HG02571 (cell line): ENCODE results near the gene FOXRED2.
A peak's percentile ranks its signal among the peaks of the same experiment; 100 is the strongest.
"Not testable (repeated sequence)": the region's sequence is repeated elsewhere in the genome, so short reads cannot be mapped to it uniquely, and the experiment has no call there.

ENCODE experiments used
- ATAC-seq: cut with Tn5 transposase; IDR thresholded peaks from one replicate; pipeline ENCODE4 v1.9.1; 2021; ENCODE audit warnings: mild to moderate bottlenecking, moderate library complexity; ENCODE audit not compliant: unreplicated experiment

FOXRED2 gene

DNA sequence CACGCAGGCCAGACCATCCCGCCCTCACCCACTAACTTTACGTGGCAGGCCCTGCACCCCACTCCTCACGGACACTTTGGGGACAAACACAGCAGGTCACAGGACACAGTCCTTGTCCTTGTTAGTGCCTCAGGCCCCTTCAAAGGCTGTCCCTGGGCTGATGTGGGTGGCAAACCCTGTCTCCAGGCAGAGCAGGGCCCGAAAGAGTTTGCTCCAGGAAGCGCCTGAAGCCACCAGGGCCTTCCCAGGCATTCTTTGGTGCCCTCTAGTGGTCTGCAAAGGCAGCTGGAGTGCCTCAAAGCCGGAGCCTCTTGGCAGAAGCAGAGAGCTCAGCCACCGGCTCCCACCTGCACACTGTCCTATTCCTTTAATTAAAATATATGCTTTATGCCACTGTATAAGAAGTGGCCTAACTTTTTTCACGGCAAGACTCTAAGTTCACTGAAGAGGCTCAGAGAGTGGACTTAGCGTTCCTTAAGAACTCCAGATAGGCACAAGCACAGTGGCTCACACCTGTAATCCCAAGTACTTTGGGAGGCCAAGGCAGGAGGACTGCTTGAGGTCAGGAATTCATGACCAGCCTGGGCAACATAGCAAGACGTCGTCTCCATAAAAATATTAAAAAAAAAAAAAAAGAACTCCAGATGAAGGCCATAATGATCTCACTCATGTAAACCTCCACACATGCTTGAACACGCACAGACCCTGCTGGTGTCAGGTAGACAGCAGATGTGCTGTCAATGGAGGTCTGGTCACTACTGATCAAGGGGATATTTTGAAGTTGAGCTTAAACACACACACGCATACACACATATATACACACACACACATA, 36.5 kb downstream of the FOXRED2 start:
- no peak for ATAC-seq

DNA sequence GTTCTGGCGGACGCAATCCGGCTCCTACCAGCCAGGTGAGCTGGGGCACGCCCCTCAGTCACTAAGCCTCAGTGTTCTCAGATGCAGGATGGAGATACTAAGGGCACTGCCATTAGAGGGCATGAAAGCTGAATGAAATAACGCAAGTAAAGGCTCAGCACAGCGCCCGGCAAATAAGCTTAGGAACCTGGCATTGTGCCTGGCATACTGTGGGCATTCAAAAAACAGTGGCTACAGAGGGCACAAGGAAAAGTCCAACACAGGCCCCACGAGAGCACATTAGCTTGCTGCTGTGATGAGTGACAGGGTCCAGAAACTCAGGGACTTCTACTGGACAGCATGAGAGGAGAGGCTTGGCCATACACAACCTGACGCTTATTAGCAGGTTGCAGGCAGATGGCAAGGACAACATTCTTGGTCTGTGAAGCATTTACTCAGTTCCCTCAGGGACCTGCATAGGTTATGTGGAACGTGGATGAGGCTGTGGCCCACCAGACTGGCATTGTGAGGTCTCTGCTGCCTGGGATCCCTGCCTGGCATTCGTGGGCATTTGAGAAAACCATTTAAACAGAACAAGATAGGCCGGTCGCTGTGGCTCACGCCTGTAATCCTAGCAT, 37.6 kb downstream of the FOXRED2 start:
- no peak for ATAC-seq

DNA sequence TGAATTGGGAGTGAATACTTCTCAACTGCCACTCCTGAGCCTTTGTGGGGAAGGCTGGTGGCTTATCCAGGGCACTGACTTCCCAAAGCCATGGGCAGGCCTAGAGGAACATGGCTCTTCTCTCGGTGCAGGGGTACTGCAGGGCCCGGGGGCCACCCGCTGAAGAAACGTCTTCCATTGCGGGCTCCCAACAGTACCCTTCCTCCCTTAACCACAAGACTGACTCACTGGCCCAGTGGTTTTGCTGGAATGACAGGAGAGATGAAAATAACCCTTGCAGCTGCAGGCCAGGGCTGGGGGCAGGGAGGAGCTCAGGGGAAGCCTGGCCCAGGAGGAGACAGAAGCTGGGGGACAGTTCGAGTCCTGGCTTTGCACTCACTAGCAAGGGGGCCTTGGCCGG, 38.9 kb downstream of the FOXRED2 start:
- ATAC-seq: no peak

DNA sequence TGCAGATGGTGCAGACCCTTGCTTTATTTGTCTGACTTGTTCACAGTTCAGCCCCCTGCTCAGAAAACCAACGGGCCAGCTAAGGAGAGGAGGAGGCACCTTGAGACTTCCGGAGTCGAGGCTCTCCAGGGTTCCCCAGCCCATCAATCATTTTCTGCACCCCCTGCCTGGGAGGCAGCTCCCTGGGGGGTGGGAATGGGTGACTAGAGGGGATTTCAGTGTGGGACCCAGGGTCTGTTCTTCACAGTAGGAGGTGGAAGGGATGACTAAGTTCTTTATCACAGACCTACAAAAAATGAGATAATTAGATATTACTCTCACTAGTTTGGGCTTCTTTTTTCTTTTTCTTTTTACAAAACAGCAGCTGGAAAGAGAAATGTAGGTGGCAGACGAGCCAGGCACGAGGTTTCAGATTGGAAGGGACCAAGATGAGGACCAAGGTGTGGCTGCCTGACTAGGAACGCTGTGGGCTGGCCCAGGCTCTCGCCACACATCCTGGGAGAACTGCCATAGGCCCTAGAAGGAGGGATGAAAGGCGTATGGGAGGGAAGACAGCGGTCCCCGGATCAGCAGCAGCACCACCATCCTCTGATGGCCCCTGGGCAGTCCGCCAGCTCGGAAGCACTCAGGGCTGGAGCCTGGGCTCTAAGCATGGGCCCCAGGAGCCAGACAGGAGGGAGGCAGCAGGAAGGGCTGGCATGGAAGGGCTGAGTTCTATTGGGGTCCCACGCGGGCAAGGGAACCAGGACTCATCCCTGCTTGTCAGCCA, 39.6 kb downstream of the FOXRED2 start:
- no peak for ATAC-seq

DNA sequence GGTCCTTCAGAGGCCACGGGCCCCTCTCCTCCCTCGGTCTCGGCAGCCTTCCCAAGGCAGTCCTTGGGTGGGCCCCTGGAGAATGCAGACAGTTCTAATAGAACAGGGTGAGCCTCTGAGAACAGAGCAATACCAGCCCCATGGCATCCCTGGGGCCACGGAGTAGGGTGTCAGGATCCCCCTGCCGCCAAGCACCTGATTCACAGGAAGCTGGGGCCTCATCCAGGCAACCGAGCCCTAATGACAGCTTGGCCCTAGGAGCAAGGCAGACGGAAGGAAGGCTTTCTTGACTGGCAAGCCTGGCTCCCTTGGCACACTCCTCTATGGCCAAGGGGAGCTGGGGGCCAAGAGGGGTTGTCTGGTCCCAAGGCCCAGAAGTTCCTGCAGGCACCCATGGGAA, 40.6 kb downstream of the FOXRED2 start:
- ATAC-seq: no peak

DNA sequence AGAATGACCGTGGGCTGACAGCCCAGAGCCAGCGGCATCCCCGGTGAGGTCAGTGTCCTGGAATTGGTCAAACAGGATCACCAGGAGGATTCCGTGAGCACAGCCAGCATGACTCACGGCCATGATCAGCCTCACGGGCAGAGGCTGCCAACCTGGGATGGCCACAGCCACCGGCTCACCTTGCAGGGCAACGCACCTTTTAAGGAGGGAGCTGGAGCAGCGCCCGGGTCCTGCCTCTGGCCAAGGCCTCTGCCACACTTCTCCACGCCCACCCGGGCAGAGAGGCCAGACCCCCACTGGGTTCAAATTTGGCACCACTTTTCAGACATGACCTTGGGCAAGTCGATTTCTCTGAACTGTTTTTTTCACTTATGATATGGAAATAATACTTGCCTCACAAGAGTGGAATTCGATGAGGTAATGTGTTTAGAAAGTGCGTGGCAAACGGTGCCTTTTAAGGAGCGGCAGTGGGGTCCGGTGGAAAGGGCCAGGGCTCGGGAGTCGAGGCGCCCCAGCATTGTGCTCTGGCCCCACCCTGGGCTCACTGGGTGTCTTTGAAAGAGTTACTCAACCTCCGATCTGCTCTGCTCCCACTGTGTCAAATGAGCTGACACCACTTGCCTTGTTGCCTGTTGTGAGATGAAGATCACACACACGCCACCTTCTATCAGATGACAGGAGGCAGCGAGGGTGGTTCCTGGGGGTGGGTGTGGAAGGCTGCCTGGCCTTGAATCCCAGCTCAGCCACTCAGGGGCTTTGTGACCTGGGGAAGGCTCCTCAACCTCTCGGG, 41.4 kb downstream of the FOXRED2 start:
- no peak for ATAC-seq

DNA sequence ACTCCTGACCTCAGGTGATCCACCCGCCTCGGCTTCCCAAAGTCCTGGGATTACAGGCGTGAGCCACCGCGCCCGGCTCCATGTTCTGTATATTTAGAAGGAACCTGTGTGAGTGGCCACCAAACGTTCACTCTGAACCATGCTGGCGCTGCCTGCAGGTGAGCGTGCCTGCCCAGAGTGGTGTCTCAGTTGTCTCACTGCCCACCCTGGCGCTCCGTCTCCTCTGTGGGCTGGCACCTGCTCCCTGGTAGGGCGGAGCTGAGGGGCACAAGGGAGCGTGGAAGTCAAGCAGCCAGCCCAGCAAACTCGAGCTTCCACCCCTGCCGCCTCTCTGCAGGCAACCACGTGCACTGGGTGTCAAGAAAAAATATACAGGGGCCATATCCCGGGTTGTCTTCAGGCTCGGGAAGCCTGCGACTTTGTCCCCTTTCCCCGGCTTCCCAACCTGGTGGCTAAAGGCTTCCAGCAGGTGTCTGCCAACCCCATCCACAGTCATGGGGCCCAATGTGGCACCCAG, 42.1 kb downstream of the FOXRED2 start:
- ATAC-seq: no peak

DNA sequence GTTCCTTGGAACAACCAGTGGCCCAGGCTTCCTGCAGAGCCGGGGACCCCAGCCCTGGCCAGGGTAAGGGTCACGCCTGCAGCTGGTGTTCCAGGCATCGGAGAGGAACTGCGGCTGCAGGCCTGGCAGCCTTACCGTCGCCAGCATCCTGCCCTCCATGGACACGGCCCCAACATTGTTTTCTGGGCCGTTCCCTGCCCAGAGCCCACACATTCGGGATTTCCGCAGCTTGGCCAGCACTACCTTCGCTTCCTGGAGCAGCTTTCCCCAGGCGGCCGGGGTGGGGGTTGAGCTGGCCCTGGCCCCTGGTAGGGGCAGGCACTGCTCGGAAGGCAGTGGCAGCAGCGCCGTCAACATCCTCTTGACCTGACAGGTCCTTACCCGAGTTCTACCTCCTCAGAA, 43.1 kb downstream of the FOXRED2 start:
- ATAC-seq: no peak

DNA sequence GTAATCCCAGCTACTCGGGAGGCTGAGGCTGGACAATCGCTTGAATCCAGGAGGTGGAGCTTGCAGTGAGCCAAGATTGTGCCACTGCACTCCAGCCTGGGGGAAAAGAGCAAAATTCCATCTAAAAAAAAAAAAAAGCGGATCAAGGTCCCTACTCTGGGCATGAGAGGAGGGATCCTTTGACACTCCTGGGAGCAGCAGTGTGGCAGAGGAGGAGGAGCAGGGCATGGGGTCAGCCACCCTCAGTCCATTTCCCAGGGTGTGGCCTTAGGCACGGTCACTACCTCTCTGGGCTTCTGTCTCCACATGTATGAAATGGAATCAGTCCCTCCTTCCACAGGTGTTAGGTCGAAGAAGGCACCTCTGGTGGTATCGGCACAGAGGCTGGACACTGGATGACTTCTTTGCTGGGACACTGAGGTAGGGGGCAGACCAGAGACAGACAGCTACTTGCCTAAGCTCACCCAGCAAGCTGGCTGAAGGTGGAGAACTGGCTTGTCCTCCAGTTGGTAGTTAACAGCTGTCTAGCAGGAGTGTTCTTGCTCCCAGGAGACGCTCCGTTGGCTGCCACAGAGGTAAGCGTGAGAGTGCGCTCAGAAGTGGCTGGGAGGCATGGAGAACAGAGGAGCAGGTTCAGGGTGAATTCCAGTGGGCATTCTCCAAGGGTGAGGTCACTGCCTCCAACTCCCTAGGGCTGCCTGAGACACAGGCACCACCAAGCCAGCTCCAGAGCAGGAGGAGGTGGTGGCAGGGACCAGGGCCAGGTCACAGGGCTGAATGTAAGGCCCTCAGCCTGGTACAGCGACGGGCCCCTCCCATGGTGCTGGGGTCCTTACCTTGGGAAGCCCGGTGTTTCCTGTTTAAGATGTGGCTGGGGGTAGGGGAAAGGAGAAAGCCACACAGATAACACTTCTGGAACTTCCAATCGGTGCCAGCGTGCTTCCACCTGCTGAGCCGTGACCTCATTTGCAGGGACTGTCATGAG, 44.9 kb downstream of the FOXRED2 start:
- ATAC-seq: no peak

DNA sequence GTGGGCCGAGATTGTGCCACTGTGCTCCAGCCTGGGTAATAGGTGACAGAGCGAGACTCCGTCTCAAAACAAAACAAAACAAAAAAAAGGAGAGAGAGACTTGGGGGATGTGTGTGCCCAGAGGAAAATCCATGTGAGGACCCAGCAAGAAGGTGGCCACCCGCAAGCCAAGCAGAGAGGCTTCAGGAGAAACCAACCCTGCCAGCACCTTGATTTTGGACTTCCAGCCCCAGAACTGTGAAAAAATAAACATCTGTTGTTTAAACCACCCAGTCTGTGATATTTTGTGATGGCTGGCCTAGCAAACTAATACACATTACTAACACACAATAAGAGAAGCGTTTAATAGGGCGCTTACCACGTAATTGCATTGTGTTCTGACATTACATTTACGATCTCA, 46.6 kb downstream of the FOXRED2 start:
- ATAC-seq: no peak

DNA sequence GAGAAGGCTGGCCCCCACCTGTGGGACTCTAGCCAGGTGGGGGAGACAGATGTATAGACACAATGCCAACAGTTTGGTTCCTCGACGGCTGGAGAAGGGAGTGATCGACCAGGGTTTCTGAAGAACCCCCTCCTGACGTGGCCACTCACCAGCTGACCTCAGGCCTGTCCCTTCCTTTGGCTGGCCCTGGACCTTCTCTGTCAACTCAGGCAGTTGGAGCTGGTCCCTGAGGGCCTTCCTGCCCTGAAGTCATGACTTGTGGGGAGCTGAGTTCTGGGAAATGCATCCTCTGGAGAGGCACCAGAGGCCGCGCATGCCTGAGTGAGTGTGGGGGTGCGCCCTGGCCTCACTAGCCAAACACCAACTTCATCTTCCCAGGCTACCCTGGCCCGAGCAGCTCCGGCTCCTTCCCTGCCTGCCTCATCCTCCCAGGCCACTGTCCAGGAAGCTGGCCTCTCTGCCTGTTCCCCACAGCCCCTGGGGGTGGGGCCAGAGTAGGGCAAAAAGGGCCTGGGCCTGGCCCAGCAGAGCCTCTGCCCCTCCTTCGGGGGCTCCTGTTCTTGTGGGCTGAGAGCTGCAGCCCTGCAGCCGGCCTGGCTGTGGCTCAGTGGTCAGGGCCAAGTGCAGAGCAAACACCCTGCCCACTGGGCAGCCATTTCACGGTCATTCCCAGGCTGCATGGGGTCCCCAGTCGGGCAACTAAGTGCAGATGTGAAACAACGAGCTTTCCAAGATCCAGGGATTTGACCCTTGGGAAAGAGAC, 49.0 kb downstream of the FOXRED2 start:
- no peak for ATAC-seq

DNA sequence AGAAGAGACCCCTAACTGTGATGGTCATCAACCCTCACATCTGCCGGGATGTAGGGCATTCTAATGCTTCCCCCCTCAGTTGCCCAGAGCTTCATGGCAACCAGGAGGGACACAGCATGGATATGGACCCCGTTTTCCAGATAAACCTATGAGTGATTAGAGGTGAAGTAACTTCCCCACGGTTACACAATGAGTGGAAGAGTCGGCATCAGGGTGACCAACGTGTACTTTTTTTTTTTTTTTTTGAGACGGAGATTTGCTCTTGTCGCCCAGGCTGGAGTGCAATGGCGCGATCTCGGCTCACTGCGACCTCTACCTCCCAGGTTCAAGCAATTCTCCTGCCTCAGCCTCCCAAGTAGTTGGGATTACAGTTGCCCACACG, 50.4 kb downstream of the FOXRED2 start:
- ATAC-seq: no peak

DNA sequence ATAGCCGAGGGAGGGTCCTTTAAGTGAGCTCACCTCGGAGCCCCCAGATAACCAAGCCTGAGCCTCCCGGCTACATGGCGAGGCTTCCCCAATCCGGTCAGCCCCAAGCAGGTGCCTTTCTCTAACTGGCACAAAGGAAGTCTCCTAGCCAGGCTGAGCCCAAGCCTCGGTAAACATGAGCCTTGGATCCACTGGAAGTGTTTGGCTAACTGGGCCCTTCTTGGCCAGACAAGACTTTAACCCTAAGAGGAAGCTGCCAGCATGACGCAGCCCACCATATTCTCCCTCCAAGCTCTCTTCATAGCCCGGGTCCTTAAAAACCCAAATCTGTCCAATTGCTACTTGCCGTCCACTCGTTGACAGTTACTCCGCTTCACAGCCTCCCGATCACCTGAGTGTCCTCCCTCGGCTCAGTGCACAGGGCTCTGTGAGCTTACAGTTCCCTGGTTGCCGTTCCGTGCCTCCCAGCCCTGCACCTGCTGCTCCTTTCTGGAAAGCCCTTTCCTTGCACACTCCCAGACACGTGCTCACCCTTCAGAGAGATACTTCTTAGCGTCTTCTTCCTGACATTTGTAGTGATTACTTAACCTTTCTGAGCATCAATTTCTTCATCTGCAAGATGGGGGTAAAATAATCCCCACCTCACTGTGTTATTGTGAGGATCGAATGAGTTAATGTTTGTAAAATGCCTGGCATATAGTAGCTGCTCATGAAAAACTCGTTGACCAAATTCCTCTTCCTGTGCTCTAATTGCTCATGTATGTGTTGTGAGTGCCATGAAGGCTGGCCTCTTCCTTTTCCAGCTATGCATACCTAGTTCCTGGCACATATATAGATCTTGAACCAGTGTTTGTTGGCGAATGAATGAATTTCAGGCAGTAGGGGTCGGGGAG, 51.0 kb downstream of the FOXRED2 start:
- no peak for ATAC-seq

DNA sequence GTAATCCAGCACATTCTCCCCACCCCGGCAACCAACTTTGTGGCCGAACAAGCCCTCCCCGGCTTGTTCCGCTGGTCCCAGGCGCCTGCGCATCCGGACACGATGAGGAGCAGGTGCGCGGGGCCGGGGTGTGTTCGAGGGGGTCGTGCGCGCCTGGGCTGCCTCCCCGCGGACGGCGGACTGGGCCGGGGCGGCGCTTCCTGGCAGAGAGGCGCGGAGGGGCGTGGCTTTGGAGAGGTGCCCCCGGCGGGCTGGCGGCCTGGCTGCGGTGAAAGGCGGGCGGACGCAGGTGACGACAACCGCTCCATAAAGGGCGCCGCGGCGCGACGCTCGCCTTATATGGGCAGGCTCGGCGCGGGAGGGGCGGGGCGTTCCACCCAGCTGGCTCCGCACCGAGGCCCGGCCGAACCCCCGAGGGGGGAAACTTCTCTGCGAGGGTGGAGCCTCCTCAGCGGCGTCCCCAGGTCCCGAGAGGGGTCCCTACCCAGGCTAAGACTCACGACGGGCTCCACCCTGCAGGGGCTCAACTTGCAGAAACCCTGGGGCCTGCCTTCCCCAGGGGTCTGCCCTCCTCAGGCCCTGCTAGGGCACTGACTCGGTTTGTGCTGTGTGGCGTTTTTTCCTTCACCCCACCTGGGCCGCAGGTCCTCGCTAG, 51.8 kb downstream of the FOXRED2 start:
- ATAC-seq: peak; percentile 59

DNA sequence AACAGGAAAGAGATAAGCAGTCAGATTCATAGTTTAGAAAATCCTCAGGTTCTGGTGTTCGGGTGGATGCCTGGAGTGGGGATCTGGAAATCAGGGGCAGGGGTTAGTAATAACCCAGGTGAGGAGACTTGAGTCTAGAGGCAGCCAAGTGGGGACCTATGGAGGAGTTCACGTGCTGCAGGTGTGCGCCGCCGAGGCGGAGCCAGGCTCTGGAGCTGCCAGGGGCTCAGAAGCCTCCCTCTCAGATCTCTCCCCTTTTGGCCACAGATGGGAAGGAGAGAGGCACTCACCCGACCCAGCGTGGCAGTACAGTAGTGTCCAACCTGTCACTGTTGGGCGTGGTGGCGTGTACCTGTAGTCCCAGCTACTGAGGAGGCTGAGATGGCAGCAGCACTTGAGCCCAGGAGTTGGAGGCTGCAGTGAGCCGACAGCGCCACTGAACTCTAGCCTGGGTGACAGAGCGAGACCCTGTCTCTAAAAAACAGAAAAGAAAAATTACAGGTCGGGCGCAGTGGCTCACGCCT, 52.9 kb downstream of the FOXRED2 start:
- ATAC-seq: no peak

DNA sequence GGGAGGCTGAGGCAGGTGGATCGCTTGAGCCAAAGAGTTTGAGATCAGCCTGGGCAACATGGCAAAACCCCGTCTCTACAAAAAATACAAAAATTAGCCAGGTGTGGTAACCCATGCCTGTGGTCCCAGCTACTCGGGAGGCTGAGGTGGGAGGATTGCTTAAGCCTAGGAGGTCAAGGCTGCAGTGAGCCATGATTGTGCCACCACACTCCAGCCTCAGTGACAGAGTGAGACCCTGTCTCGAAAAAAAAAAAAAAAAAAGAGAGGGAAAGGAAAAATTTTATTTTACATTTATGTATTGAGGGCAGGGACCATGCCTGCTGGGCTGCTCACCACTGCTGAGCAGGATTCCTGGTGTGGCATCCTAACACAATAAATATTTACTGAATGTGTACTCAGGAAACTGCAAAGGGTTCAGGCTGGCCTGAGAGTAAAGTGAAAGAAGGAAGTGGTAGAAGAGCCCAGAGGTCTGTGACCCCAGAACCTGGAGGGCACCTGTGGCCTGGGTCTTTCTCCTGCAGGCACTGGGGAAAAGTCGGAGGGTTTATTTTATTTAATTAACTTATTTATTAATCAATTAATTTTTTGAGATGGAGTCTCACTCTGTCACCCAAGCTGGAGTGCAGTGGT, 53.7 kb downstream of the FOXRED2 start:
- not testable (repeated sequence) for ATAC-seq
